ENCODE results near the gene FIP1L1. TPM values are rescaled to one million over a fixed set of nuclear protein-coding genes. Genes with fewer than 3 reads are reported as not detected.

FIP1L1 gene
- total and polyA plus RNA-seq, 2 donors (not counting 3 experiments of a cell fraction or from before 2014, with no cell fraction given): 18.9 to 51.9 TPM

DNA sequence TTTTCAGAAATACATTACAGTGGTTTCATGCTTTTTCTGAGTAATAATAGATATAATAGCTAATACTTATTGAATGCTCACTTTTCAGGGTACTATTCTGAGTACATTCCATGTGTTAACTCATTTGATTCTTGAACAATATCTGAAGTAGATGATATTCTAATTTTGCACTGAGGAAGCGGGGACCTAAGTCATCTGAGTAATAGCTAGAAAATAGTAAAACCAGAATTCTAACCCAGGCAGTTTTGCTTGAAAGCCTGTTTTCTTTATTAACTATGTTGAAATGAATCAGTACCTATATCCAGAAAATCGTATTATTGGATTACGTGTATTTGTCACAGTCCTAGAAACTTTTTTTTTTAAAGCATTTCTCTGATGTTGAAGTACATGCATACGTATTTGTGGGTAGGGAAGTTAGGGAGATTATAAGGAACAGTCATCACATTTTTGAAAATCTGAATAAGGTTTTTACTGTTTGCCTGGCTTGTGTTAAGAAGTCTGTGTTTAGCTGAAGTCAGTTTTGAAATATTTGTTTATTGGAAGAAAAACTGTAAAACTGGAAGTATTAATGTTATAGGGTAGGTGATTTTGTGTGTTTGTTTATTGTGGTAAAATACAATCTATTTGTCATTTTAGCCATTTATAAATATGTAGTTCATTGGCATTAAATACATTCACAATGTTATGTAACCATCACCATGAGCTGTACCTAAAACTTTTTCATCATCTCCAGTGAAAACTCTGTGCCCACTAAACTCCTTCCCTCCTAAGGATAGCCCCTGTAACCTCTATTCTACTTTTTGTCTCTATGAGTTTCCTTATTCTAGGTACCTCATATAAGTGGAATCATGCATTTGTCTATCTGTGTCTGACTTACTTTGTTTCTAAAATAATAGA is 55.3 kb downstream of the FIP1L1 start:
- Histone ChIP-seq H3K4me3 (replicated peaks in 1 of 3; ENCODE audit: insufficient read depth in 1 of 3, low read depth in 1 of 3, low read length in 3 of 3) (no peak overlapping the region), H3K9me1 (replicated peaks; ENCODE audit: control insufficient read depth, extremely low read depth, insufficient read depth, low read length) (no peaks in the 10 kb centered on the region), H2AFZ (ENCODE audit: low read depth, low read length) (no peak overlapping the region), H3K27ac (ENCODE audit: insufficient read depth, low read depth, low read length) (no peak overlapping the region), H3K4me1 (ENCODE audit: control insufficient read depth, extremely low read depth, insufficient read depth, low read length) (no peaks in the 10 kb centered on the region), H3K79me2 (ENCODE audit: control insufficient read depth, insufficient read depth, low read length) (peaks cover 3% of the 10 kb centered on the region), H3K36me3 (ENCODE audit: control insufficient read depth in 2 of 2, extremely low read depth in 1 of 2, insufficient read depth in 2 of 2, low read length in 2 of 2) (peaks cover 0 to 10% of the 10 kb centered on the region in 2 experiments), H3K9ac (replicated peaks; ENCODE audit: extremely low read depth, insufficient read depth, low read length) (no peak overlapping the region), H3K9me3 (replicated peaks; ENCODE audit: control insufficient read depth, insufficient read depth, low read length) (no peaks in the 10 kb centered on the region), H3K4me2 (ENCODE audit: insufficient read depth, low read length) (no peak overlapping the region), H3K27me3 (ENCODE audit: control insufficient read depth in 2 of 2, insufficient read depth in 2 of 2, low read length in 2 of 2) (no peaks in the 10 kb centered on the region), H4K20me1 (replicated peaks; ENCODE audit: control insufficient read depth, extremely low read depth, insufficient read depth, low read length) (no peaks in the 10 kb centered on the region)
- ChIA-PET CTCF (interaction anchor here (1.1 to 2.0 kb wide), 4 partner anchors 10 to 801 kb away, joined by 3 to 6 read pairs (median 5); no protein-coding TSS in a partner anchor), POLR2A (no interaction called here)
- dilution Hi-C loops (cut with MboI; ENCODE audit: extremely low pct_ligation_motif_present, low sequenced_read_pairs): no loop called here
- DNase-seq (ENCODE audit: low read depth, low spot score): no peak
- FAIRE-seq: no peak
- no TSS peak for BruUV-seq (replicated peaks)
- intact Hi-C loops (cut with micrococcal nuclease): loop anchor here (10.0 kb wide), 1 partner anchor 238 kb away; no protein-coding TSS in a partner anchor
- no peak for TF ChIP-seq EZH2 (IDR thresholded peaks at IDR 0.05; ENCODE audit: borderline replicate concordance, low read depth, low read length, severe bottlenecking)
- no peak for TF ChIP-seq MYC (IDR thresholded peaks at IDR 0.05; ENCODE audit: low read depth, low read length)
- TF ChIP-seq JUN (IDR thresholded peaks at IDR 0.05; ENCODE audit: borderline replicate concordance, insufficient read depth, insufficient read length, low read depth): no peak
- TF ChIP-seq GATA2 (IDR thresholded peaks at IDR 0.05; ENCODE audit: insufficient read depth, insufficient read length, low read depth, low read length): no peak

DNA sequence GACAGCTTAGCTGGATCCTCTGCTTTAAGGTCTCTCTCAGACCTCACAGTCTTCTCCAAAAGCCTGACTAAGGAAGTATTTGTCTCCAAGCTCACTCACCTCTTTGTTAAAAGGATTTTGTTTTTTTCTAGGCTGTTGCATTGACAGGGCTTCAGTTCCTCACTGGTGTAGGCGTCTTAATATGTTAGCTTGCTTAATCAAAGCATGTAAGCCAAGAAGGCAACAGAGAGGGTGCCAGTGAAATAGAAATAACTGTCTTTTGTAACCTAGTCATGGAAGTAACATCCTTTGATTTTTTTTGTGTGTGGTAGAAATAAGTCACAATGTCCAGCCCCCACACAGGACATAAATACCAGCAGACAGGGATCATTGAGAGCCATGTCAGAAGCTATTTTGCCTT is 58.8 kb downstream of the FIP1L1 start:
- TF ChIP-seq GATA2 (IDR thresholded peaks at IDR 0.05; ENCODE audit: insufficient read depth, insufficient read length, low read depth, low read length): no peak
- no peak for TF ChIP-seq EZH2 (IDR thresholded peaks at IDR 0.05; ENCODE audit: borderline replicate concordance, low read depth, low read length, severe bottlenecking)
- no peak for TF ChIP-seq POLR2A (IDR thresholded peaks at IDR 0.05; ENCODE audit: low read depth, low read length)
- TF ChIP-seq, protein P1, sequence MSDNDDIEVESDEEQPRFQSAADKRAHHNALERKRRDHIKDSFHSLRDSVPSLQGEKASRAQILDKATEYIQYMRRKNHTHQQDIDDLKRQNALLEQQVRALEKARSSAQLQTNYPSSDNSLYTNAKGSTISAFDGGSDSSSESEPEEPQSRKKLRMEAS (IDR thresholded peaks at IDR 0.05; ENCODE audit: insufficient read depth, insufficient read length): no peak
- no peak for TF ChIP-seq POLR2AphosphoS5 (IDR thresholded peaks at IDR 0.05; ENCODE audit: insufficient read depth, low read depth, low read length)
- TF ChIP-seq JUN (IDR thresholded peaks at IDR 0.05; ENCODE audit: borderline replicate concordance, insufficient read depth, insufficient read length, low read depth): no peak
- TF ChIP-seq MYC (IDR thresholded peaks at IDR 0.05; ENCODE audit: low read depth, low read length): no peak
- TF ChIP-seq, protein P2, sequence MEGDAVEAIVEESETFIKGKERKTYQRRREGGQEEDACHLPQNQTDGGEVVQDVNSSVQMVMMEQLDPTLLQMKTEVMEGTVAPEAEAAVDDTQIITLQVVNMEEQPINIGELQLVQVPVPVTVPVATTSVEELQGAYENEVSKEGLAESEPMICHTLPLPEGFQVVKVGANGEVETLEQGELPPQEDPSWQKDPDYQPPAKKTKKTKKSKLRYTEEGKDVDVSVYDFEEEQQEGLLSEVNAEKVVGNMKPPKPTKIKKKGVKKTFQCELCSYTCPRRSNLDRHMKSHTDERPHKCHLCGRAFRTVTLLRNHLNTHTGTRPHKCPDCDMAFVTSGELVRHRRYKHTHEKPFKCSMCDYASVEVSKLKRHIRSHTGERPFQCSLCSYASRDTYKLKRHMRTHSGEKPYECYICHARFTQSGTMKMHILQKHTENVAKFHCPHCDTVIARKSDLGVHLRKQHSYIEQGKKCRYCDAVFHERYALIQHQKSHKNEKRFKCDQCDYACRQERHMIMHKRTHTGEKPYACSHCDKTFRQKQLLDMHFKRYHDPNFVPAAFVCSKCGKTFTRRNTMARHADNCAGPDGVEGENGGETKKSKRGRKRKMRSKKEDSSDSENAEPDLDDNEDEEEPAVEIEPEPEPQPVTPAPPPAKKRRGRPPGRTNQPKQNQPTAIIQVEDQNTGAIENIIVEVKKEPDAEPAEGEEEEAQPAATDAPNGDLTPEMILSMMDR (IDR thresholded peaks at IDR 0.05; ENCODE audit: extremely low read depth in 1 of 2, insufficient read depth in 1 of 2, low read depth in 1 of 2, low read length in 2 of 2): no peak
- no peak for TF ChIP-seq FOS (IDR thresholded peaks at IDR 0.05; ENCODE audit: borderline replicate concordance, insufficient read depth, low read length)
- no peak for FAIRE-seq
- H3K4me2 ChIP-seq (ENCODE audit: insufficient read depth, low read length): no peak overlapping the region
- H3K27ac ChIP-seq (ENCODE audit: insufficient read depth, low read depth, low read length): no peak overlapping the region
- dilution Hi-C loops (cut with MboI; ENCODE audit: extremely low pct_ligation_motif_present, low sequenced_read_pairs): no loop called here
- no peaks in the 10 kb centered on the region for H3K27me3 ChIP-seq (ENCODE audit: control insufficient read depth in 2 of 2, insufficient read depth in 2 of 2, low read length in 2 of 2)
- H3K9ac ChIP-seq (replicated peaks; ENCODE audit: extremely low read depth, insufficient read depth, low read length): no peak overlapping the region
- peaks cover 5% of the 10 kb centered on the region for H3K79me2 ChIP-seq (ENCODE audit: control insufficient read depth, insufficient read depth, low read length)
- no peak for DNase-seq (ENCODE audit: low read depth, low spot score)
- no peaks in the 10 kb centered on the region for H4K20me1 ChIP-seq (replicated peaks; ENCODE audit: control insufficient read depth, extremely low read depth, insufficient read depth, low read length)
- intact Hi-C loops (cut with micrococcal nuclease): loop anchor here (10.0 kb wide), 1 partner anchor 241 kb away; no protein-coding TSS in a partner anchor
- BruUV-seq (replicated peaks): no TSS peak
- ChIA-PET CTCF (interaction anchor here (0.9 kb wide), 1 partner anchor 11 kb away, joined by 3 read pairs; no protein-coding TSS in a partner anchor), POLR2A (no interaction called here)
- no peak overlapping the region for H3K4me3 ChIP-seq (replicated peaks in 1 of 3; ENCODE audit: insufficient read depth in 1 of 3, low read depth in 1 of 3, low read length in 3 of 3)
- H3K9me3 ChIP-seq (replicated peaks; ENCODE audit: control insufficient read depth, insufficient read depth, low read length): no peaks in the 10 kb centered on the region
- no peak overlapping the region for H2AFZ ChIP-seq (ENCODE audit: low read depth, low read length)
- no peaks in the 10 kb centered on the region for H3K4me1 ChIP-seq (ENCODE audit: control insufficient read depth, extremely low read depth, insufficient read depth, low read length)
- H3K9me1 ChIP-seq (replicated peaks; ENCODE audit: control insufficient read depth, extremely low read depth, insufficient read depth, low read length): no peaks in the 10 kb centered on the region
- H3K36me3 ChIP-seq (ENCODE audit: control insufficient read depth in 2 of 2, extremely low read depth in 1 of 2, insufficient read depth in 2 of 2, low read length in 2 of 2): no peaks in the 10 kb centered on the region

Data from endothelial cell of umbilical vein (primary cell).